Activated CD8-positive, alpha-beta T cell treated with anti-CD3 and anti-CD28 coated beads for 36 hours (primary cell): ENCODE results near the gene OR2B6. TPM values are rescaled to one million over a fixed set of nuclear protein-coding genes. Genes with fewer than 3 reads are reported as not detected.

Source experiments
- ATAC-seq: fragments of 200-7000 bp; cut with Tn5 transposase; one replicate; pipeline ENCODE4 v1.10.0; 2021; ENCODE audit warnings: mild to moderate bottlenecking, moderate library complexity
- CTCF ChIA-PET: fragments of 350-600 bp; sonication (Branson Sonifier 250); formaldehyde crosslinking; loops from one replicate; lab custom pipeline; 2021; ENCODE audit warnings: antibody characterized with exemption; lab: Charles Lee
- POLR2A ChIA-PET: fragments of 350-600 bp; sonication (Branson Sonifier 250); formaldehyde crosslinking; loops from one replicate; lab custom pipeline; 2021; ENCODE audit warnings: antibody characterized with exemption; lab: Charles Lee
- DNase-seq: peaks from one replicate; pipeline ENCODE4 v3.0.0-alpha.2; 2020
- H3K27ac Mint-ChIP-seq: one replicate; pipeline ENCODE4 v1.8.0; 2021; ENCODE audit warnings: mild to moderate bottlenecking, mixed read lengths
- H3K27me3 Mint-ChIP-seq: one replicate; pipeline ENCODE4 v1.8.0; 2021; ENCODE audit warnings: mixed read lengths
- H3K36me3 Mint-ChIP-seq: one replicate; pipeline ENCODE4 v1.8.0; 2021; ENCODE audit warnings: low read depth, mixed read lengths
- H3K4me1 Mint-ChIP-seq: one replicate; pipeline ENCODE4 v1.8.0; 2021; ENCODE audit warnings: low read depth, mixed read lengths
- H3K4me3 Mint-ChIP-seq: one replicate; pipeline ENCODE4 v1.8.0; 2021; ENCODE audit warnings: mild to moderate bottlenecking, moderate library complexity, mixed read lengths
- H3K9me3 Mint-ChIP-seq: one replicate; pipeline ENCODE4 v1.8.0; 2021; ENCODE audit warnings: mixed read lengths
- intact Hi-C: fragments of 100-400 bp; cut with micrococcal nuclease; formaldehyde crosslinking; loops from one replicate; pipeline ENCODE4 v1.10.0; 2022
- total RNA-seq, 2 experiments: library from RNA; stranded (reverse); gene quantifications; one replicate each; pipeline ENCODE4 v1.2.3, GENCODE V29; 2021
- TF ChIP-seq, protein P1 (sequence below): fragments of 200-600 bp; IDR thresholded peaks from one replicate; pipeline ENCODE4 v1.8.0; 2022; ENCODE audit warnings: antibody characterized with exemption, mild to moderate bottlenecking

OR2B6 gene
- total RNA-seq, 2 experiments from 2014 or later: not detected

DNA sequence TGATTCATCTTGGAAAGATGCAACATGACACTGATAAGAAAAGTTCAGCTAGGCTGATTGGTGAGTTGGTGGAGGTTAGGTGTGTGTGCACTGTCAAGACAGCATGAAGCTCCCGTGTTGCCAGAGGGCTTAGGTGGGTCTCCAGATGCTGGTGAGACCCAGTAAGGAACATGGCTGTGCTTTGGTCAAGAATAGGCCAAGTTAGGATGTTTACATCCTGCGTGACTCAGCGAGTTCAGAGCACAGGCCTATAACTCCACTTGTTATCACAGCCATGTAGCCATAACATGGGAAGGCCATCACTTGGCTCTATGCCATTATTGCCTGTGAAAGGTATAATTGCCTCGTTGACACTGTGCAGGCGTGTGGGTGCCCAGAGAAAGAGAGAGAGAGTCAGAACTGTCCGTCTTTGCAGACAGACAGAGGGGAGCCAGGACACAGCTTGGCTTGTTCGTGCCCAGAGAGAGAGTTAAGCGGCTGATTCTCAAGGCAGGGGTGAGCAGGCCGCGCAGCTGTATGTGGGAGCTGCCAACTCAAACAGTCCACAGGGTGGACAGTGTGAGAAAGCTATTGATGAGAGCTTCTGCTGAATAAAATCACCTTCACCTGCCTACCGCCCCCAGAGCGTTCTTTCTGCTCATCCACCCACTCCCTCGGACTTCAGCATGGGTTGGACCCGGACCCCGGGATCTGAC is 43.5 kb downstream of the OR2B6 start:
- Mint-ChIP-seq H3K4me3 (no peak overlapping the region), H3K36me3 (no peaks in the 10 kb centered on the region), H3K9me3 (no peaks in the 10 kb centered on the region), H3K27ac (no peak overlapping the region), H3K4me1 (no peaks in the 10 kb centered on the region), H3K27me3 (peaks cover 17% of the 10 kb centered on the region)
- TF ChIP-seq, protein P1, sequence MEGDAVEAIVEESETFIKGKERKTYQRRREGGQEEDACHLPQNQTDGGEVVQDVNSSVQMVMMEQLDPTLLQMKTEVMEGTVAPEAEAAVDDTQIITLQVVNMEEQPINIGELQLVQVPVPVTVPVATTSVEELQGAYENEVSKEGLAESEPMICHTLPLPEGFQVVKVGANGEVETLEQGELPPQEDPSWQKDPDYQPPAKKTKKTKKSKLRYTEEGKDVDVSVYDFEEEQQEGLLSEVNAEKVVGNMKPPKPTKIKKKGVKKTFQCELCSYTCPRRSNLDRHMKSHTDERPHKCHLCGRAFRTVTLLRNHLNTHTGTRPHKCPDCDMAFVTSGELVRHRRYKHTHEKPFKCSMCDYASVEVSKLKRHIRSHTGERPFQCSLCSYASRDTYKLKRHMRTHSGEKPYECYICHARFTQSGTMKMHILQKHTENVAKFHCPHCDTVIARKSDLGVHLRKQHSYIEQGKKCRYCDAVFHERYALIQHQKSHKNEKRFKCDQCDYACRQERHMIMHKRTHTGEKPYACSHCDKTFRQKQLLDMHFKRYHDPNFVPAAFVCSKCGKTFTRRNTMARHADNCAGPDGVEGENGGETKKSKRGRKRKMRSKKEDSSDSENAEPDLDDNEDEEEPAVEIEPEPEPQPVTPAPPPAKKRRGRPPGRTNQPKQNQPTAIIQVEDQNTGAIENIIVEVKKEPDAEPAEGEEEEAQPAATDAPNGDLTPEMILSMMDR: no peak
- DNase-seq: no peak
- intact Hi-C loops: no loop called here
- CTCF ChIA-PET: no interaction called here
- no peak for ATAC-seq
- POLR2A ChIA-PET: no interaction called here

DNA sequence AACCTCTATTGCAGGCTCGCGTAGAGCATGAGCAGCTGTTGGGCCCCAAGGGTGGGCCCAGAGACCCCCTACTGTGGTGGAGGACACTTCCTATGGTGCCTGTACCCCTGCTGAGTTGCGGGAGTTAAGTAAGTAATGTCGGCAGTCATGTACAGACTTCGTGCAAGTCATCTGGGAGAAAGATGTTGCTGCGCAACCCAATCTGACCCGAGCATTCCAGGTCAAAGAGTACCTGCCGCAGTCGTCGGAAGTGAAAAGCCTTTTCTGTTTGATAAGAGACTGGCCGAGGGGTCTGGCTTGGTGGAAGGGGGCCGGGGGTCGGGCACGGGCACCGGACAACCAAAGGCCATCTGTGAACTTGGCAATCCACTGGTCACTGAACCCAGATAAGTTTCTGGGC is 44.3 kb downstream of the OR2B6 start:
- Mint-ChIP-seq H3K27me3 (peaks cover 18% of the 10 kb centered on the region), H3K4me3 (no peak overlapping the region), H3K36me3 (no peaks in the 10 kb centered on the region), H3K4me1 (no peaks in the 10 kb centered on the region), H3K27ac (no peak overlapping the region), H3K9me3 (no peaks in the 10 kb centered on the region)
- intact Hi-C loops: no loop called here
- ATAC-seq (no peak), DNase-seq (no peak)
- CTCF ChIA-PET: no interaction called here
- POLR2A ChIA-PET: no interaction called here
- TF ChIP-seq, protein P1: no peak

DNA sequence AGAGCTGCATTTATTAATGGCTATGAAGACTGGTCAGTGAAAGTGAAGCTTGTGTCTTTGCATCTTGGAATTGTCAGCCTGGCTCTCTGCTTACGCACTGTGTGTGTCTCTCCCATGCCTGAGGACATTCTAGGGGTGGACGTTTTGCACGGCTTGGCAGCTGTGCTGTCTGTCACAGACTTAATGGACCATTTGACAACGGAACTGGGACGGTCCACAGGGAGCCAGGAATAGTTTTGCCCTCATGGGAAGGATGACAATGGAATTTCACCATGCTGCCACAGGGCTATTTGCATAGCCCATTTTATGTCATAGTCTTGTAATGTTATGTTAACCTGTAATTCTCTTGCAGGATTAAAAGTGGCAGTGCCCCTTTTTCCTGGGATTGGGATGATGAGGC is 44.7 kb downstream of the OR2B6 start:
- DNase-seq: no peak
- H3K27me3 Mint-ChIP-seq: peaks cover 16% of the 10 kb centered on the region
- TF ChIP-seq, protein P1: no peak
- CTCF ChIA-PET: no interaction called here
- POLR2A ChIA-PET: no interaction called here
- H3K9me3 Mint-ChIP-seq: no peaks in the 10 kb centered on the region
- no peaks in the 10 kb centered on the region for H3K36me3 Mint-ChIP-seq
- no peak overlapping the region for H3K27ac Mint-ChIP-seq
- no peaks in the 10 kb centered on the region for H3K4me1 Mint-ChIP-seq
- intact Hi-C loops: no loop called here
- H3K4me3 Mint-ChIP-seq: no peak overlapping the region
- no peak for ATAC-seq

DNA sequence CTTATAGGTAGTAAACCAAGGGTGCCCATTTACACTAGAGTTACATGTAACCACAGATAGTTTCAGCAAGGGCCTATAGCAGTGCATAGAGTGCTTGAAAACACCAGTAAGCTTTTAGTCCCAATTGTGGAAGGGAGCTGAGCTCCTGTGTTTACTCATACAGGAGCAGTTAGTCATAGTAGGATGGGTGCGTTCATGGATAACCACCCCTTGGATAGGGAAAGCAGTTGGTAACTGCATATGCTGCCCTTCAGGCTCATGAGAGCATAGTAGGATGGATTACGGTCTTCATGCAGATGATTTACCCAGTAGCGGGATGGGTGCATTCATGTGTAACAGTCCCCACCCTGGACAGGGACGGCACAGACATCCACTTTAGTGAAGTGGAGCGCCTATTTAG is 45.1 kb downstream of the OR2B6 start:
- ChIA-PET CTCF (no interaction called here), POLR2A (no interaction called here)
- Mint-ChIP-seq H3K36me3 (no peaks in the 10 kb centered on the region), H3K27me3 (peaks cover 16% of the 10 kb centered on the region), H3K4me1 (no peaks in the 10 kb centered on the region), H3K27ac (no peak overlapping the region), H3K4me3 (no peak overlapping the region), H3K9me3 (no peaks in the 10 kb centered on the region)
- TF ChIP-seq, protein P1: no peak
- intact Hi-C loops: no loop called here
- no peak for DNase-seq
- no peak for ATAC-seq

DNA sequence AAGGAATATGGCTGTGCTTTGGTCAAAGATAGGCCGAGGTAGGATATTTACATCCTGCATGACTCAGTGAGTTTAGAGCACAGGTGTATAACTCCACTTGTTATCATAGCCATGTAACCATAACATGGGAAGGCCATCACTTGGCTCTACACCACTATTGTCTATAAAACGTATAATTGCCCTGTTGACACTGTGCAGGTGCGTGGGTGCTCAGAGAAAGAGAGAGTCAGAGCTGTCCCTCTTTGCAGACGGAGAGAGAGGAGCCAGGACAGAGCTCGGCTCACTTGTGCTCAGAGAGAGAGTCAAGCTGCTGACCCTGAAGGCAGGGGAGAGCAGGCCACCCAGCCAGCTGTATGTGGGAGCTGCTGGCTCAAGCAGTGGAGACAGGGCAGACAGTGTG is 46.0 kb downstream of the OR2B6 start:
- no peak overlapping the region for H3K4me3 Mint-ChIP-seq
- TF ChIP-seq, protein P1: no peak
- H3K4me1 Mint-ChIP-seq: no peaks in the 10 kb centered on the region
- ChIA-PET POLR2A (interaction anchor here (0.6 kb wide), 1 partner anchor 740 kb away, joined by 3 read pairs; no protein-coding TSS in a partner anchor), CTCF (no interaction called here)
- DNase-seq (no peak), ATAC-seq (no peak)
- H3K9me3 Mint-ChIP-seq: no peaks in the 10 kb centered on the region
- H3K27ac Mint-ChIP-seq: no peak overlapping the region
- H3K36me3 Mint-ChIP-seq: no peaks in the 10 kb centered on the region
- intact Hi-C loops: no loop called here
- H3K27me3 Mint-ChIP-seq: peaks cover 14% of the 10 kb centered on the region
